Stimulated activated CD8-positive, alpha-beta memory T cell treated with anti-CD3 and anti-CD28 coated beads, Interleukin-4, amount 100 ng/mL, for 48 hours (primary cell): Measurements from ENCODE around the gene AMOT.

Experiments
- DNase-seq: peaks from one replicate; pipeline ENCODE4 v3.0.0-alpha.2; 2020

Gene AMOT

GRCh38 chrX:112800971-112801775, 39.5 kb downstream of the AMOT start:
- DNase-seq, result no peak

- DNase-seq, result no peak
Measured at GRCh38 chrX:112799425-112799824, 41.2 kb downstream of the AMOT start.

GRCh38 chrX:112798736-112799135, 41.9 kb downstream of the AMOT start:
- DNase-seq, result no peak

GRCh38 chrX:112789931-112790330, 50.7 kb downstream of the AMOT start:
- no peak for DNase-seq

- no peak for DNase-seq
Measured at GRCh38 chrX:112786076-112786475, 54.6 kb downstream of the AMOT start.

GRCh38 chrX:112785344-112785743, 55.3 kb downstream of the AMOT start:
- no peak for DNase-seq

GRCh38 chrX:112784692-112785091, 55.9 kb downstream of the AMOT start:
- no peak for DNase-seq

- no peak for DNase-seq
Measured at GRCh38 chrX:112779139-112779538, 61.5 kb downstream of the AMOT start.

- DNase-seq, result no peak
Measured at GRCh38 chrX:112774651-112775293, 65.9 kb downstream of the AMOT start.

- DNase-seq, result no peak
Measured at GRCh38 chrX:112774142-112774541, 66.5 kb downstream of the AMOT start.

GRCh38 chrX:112769034-112769433, 71.6 kb downstream of the AMOT start:
- DNase-seq, result no peak

- DNase-seq, result no peak
Measured at GRCh38 chrX:112768563-112768962, 72.1 kb downstream of the AMOT start.

GRCh38 chrX:112766774-112767173, 73.9 kb downstream of the AMOT start:
- DNase-seq, result no peak

GRCh38 chrX:112761242-112762207, 79.1 kb downstream of the AMOT start:
- no peak for DNase-seq

- no peak for DNase-seq
Measured at GRCh38 chrX:112760697-112761096, 79.9 kb downstream of the AMOT start.

GRCh38 chrX:112759966-112760365, 80.7 kb downstream of the AMOT start:
- DNase-seq, result no peak

GRCh38 chrX:112759512-112759911, 81.1 kb downstream of the AMOT start:
- DNase-seq, result no peak

- DNase-seq, result no peak
Measured at GRCh38 chrX:112757946-112758345, 82.7 kb downstream of the AMOT start.

- no peak for DNase-seq
Measured at GRCh38 chrX:112753116-112753515, 87.5 kb downstream of the AMOT start.

- no peak for DNase-seq
Measured at GRCh38 chrX:112751076-112751475, 89.6 kb downstream of the AMOT start.

GRCh38 chrX:112746812-112747595, 93.6 kb downstream of the AMOT start:
- DNase-seq, result no peak

GRCh38 chrX:112738347-112739033, 102.1 kb downstream of the AMOT start:
- peak; percentile 43 for DNase-seq
